Measurements from ENCODE around the gene TTF2. TPM values are rescaled to one million over a fixed set of nuclear protein-coding genes. Genes with fewer than 3 reads are reported as not detected.

TTF2 gene
- total RNA-seq (2014; rRNA removed; shearing (Covaris generic)), result 27.8 and 29.5 TPM in 2 replicates

DNA sequence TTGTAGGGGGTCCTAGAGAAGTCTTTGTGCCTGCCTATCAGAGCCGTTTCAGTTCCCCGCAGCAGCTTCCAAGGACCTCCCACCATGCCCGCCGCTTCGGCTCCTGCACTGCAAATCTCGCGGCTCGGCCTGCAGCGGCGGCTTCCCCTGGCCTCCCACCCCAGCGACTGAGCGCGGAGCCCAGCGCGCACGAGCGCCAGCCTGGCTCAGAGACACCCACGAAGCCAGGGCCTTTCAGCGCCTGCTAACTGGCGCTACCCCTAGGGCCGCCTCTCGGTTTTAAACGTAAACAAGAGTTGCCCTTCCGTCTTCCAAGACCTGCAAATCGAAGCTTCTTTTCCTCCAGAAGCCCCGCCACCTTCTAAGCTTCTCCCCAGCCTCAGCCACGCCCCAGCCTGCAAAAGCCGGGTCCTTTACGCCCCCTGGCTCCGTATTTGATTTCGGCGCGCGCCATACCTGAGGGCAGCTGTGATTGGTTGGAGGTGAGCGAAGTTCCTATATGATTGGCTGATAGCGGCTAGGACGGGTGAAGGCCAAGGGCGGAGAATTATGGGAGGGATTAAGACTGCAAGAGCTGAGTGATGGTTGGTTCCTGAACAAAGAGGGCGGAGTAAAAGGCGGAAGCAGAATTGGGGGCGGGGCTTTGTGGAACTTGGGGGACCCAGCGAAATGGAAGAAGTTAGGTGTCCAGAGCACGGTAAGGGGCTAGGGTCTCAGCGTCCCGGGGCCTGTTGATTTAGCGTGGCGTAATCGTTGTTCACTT, at the start of gene TTF2:
TSS of gene TTF2 (plus strand) at position 649 of the 763 bp plus-strand sequence. CDS start at position 670, 21 bp downstream.
- DNase-seq (ENCODE audit: low spot score), result peak; percentile 98

DNA sequence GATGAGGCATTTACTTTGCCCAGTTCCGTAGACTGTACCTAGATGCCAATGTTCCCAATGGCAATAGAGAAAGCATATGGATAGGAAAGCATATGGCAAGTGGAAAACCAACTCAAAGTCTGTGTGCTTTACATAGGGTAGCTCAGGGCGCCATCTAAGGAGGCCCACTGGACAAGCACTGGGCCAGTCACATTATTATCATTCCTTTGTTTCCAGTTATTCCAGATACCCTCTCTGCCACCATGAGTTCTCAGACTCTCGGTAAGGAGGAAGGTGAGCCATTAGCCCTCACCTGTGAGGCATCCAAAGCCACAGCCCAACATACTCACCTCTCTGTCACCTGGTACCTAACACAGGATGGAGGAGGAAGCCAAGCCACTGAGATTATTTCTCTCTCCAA, 48.8 kb upstream of the TTF2 start:
- no peak for DNase-seq (ENCODE audit: low spot score)

DNA sequence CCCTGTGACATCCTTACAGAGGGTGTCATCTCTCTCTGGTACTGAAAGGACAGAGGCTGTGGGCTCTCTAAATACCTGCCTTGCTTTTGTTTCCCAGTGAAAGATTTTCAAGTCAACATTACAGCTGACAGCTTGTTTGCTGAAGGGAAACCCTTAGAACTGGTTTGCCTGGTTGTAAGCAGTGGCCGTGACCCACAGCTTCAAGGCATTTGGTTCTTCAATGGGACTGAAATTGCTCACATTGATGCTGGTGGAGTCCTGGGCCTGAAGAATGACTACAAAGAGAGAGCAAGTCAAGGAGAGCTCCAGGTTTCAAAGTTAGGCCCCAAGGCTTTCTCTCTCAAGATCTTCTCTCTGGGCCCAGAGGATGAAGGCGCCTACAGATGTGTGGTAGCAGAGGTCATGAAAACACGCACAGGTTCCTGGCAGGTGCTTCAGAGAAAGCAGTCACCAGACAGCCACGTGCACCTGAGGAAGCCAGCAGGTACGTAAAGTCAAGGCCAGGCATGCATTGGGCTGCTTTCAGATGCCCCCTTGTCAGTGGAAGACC, 46.7 kb upstream of the TTF2 start:
- DNase-seq (ENCODE audit: low spot score), result peak; percentile 23

DNA sequence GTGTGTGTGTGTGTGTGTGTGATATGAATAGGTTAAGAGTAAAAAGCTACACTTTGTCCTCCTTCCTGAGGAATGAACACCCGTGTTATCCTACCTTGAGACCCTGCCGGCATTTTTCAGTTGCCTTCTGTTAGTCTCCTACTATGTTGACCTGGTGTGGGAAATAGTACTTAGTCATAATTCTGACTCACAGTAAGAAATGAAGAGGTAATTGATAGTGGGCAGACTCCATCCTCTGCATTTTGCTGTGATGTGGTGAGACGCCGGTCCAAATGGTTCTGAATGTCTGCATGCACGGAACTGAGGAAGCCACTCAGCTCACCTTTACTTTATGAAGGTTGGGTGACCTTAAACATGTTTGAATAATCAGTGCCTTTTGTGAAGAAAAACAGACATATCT, 45.9 kb upstream of the TTF2 start:
- DNase-seq (ENCODE audit: low spot score), result no peak

DNA sequence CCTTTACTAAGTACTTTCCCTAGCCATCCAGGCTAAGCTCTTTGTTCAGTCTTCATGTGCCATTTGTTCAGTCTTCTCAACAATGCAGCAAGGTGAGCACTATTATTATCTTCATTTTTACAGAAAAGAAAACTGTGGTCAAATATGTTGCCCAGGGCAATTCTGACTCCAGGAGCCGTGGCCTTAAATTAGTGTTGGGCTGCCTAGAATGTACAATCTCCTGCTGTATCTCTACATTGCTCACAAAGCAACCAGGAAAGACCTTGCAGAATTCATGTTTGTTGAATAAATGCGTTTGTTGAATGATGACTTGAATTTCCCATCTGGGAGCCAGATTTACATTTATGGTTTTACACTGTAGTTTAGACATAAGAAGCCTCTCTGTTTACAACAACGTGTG, 44.4 kb upstream of the TTF2 start:
- DNase-seq (ENCODE audit: low spot score), result no peak

DNA sequence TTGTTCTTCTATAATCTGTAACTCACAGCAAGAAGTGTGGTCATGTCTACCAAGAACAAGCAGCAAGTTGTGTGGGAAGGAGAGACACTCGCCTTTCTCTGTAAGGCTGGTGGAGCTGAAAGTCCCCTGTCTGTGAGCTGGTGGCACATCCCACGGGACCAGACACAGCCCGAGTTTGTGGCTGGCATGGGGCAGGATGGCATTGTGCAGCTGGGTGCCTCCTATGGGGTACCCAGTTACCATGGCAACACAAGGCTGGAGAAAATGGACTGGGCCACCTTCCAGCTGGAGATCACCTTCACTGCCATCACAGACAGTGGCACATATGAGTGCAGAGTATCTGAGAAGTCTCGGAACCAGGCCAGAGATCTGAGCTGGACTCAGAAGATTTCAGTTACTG, 43.1 kb upstream of the TTF2 start:
- DNase-seq (ENCODE audit: low spot score), result no peak

DNA sequence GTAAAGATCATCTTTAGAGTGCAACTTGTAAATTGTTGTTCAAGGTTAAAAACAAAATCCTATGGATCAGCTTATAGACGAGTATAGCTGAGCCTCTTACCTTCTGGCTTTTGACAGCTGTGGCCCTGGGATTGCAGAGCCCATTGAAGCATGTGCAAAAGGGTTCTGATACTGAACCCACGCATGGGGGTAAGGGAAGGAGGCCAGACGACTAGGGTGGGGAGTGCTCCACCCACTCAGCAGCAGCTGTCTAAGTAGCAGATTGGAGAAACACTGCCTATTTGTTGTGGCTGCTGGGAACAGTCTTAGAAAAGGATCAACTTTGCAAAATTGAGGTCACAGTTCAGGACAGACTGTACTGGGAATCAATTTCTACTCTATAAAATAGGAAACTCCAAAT, 42.5 kb upstream of the TTF2 start:
- DNase-seq (ENCODE audit: low spot score), result no peak

DNA sequence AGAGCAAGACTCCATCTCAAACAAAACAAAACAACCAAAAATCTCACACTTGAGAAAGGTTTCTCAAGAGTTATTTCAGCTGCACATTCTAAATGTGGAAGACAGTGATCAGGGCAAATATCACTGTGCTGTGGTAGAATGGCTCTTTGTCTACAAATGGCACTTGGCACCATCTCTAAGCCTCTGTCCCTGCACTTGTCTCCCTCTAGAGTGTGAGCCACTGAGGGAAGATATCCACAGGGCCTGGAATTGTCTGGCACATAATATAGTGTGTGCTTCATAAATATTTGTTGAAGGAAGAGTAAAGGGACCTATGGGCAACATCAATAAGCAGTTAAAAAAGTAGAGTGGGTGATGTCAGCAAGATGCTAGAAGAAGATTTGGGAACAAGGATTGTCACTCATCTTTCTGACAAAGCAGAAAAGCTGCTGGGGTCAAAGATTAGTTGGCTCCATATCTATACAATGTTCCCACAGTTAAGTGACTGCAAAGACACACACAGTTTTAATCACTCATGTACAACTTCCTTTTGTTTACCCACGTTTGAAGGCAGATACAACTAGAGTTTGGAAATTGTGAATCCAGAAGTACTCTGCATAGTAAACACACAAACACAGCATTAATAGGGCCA, 39.5 kb upstream of the TTF2 start:
- DNase-seq (ENCODE audit: low spot score), result no peak

DNA sequence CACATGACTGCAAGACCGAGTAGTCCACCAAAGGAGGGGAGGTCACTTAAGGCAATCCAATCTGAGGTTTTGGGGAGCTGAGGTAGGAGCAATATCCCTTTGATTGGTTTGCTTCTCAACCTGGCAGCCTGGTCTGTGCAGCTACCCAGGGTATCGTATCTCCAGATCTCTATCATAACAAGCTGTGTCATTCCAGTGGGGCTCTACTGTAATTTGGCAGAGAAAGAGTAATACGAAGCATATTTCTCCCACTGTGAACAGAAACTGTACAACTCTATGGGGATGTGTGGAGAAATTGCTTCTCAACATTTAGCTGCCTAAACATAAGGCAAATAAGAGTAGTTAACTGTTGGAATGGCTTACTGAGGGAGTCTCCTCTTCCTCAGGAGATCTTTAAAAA, 38.0 kb upstream of the TTF2 start:
- no peak for DNase-seq (ENCODE audit: low spot score)

DNA sequence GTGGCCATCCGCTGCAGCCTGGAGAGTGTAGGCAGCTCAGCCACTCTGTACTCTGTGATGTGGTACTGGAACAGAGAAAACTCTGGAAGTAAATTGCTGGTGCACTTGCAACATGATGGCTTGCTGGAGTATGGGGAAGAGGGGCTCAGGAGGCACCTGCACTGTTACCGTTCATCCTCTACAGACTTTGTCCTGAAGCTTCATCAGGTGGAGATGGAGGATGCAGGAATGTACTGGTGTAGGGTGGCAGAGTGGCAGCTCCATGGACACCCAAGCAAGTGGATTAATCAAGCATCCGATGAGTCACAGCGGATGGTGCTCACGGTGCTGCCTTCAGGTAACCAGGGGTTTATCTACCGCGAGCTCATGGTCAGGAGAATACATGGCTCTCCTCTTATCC, 34.6 kb upstream of the TTF2 start:
- DNase-seq (ENCODE audit: low spot score), result no peak

DNA sequence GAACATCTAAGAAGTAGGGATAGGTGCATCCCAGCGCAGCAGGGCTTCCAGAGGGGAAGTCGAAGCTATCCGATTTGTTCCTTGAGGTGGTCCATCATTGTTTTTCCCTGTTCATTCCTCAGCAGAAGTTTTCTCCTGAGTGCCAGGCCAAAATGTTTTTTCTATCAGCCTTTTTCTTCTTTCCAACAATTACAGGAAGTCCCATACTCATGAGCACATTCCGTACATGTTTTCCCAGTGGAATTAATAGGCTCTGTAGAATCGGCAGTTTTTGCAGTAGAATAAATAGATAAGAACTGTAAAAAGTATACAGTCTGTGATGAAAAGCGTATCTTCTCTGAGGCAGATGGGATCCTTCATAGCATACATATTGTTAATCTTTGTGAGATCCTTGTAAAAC, 33.8 kb upstream of the TTF2 start:
- DNase-seq (ENCODE audit: low spot score), result no peak

DNA sequence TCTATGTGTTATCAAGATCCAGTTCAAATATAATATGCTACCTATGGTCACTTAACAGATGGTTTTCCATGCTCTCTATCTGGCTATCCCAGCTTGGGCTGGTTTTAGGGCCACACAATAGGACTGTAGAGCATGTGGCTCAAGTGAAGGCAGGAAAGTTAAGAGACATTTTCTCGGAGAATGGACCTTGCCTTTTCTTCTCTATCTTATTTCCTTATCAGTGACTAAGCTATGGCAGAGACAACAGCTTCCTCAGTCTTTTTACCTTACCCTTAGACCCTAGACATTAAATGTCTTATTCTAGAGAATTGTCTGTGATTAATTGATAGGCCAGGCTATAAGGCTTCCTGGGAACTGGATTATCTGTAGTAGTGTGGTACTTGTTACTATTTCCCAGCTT, 30.4 kb upstream of the TTF2 start:
- no peak for DNase-seq (ENCODE audit: low spot score)

DNA sequence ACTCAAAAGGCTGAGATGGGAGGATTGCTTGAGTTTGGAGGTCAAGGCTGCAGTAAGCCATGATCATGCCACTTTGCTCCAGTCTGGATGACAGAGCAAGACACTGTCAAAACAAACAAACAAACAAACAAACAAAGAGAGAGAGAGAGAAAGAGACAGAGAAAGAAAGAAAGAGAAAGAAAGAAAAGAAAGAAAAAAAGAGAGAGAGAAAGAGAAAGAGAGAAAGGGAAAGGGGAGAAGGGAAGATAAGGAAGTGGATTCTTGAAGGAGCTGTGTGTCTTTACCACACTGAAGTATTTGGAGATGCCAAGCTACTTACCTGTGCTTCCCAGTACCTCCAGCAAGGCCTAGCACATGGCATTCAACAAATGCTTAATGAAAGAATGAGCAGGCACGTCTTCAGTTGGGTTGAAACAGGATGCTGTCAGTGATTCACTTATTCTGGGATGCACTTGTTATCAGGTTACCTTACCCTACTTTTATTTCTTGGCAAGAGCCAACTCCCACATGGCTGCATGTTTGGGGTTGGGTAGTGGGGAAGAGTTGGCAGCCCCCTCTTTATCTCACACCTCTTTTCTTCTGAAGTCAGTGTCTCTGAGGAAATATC, 29.8 kb upstream of the TTF2 start:
- no peak for DNase-seq (ENCODE audit: low spot score)

DNA sequence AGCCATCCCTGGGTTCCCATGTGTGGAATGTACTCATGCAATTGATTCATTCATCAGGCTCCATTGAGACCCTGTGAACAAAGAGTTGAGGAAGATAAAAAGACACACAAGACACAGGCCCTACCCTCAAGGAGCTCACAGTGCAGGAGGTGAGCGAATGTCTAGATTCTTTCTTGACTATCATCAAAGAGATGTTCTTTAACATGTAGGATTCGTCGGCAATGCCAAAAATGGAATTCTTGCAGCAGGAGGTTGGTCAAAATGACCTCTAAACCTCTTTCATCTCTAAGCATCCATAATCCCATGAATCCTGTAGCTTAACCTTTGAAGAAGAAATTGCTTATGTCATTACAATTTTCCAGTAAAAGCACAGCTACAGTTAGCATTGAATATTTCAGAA, 27.9 kb upstream of the TTF2 start:
- DNase-seq (ENCODE audit: low spot score), result no peak

DNA sequence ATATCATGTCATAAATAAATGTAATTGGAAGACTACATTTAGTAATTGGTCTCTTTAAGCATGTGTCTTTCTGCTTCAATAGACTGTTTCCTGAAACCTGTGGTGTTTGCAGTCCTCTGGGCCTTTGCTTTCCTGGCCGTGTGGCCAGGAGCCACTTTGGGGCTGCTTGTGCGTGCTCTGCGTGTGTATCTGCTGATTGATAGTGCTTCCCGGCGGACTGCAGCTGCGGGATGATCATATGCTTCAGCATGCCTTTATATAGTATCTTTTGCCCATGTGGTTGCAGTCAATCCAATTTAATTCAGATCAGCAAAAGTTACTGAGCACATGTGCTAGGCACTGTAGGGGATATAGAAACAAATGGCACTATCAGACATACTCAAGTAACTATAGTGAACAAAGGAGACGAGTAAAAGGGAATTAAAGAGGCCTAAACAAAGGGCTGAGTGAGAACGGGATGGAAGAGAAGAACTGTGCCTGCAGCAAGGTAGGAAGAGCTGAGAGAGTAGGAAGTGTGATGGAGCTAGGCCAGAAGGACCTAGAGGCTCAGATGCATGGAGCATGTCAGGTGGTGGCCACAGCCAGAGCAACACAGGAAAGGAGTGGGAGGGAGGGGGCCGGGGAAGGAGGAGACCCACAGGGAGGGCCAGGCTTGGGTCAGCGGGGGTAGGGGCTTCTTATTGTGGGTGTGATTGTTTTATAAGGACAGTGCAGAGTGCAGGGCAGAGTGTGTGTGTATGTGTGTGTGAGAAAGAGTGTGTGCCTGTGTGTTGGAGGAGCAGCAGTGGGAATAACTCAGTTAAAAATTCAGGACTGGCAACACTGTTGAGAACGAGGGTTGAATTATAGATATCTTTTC, 27.2 kb upstream of the TTF2 start:
- DNase-seq (ENCODE audit: low spot score), result no peak

DNA sequence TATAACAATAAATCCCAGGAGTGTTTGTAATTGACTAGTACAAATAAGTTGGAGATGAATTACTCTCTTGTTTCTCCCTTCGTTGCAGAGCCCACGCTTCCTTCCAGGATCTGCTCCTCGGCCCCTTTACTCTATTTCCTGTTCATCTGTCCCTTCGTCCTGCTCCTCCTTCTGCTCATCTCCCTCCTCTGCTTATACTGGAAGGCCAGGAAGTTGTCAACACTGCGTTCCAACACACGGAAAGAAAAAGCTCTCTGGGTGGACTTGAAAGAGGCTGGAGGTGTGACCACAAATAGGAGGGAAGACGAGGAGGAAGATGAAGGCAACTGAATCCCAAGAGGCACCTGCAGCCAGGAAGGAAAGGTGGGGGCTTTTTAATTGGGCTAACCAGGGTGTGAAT, 26.4 kb upstream of the TTF2 start:
- no peak for DNase-seq (ENCODE audit: low spot score)

DNA sequence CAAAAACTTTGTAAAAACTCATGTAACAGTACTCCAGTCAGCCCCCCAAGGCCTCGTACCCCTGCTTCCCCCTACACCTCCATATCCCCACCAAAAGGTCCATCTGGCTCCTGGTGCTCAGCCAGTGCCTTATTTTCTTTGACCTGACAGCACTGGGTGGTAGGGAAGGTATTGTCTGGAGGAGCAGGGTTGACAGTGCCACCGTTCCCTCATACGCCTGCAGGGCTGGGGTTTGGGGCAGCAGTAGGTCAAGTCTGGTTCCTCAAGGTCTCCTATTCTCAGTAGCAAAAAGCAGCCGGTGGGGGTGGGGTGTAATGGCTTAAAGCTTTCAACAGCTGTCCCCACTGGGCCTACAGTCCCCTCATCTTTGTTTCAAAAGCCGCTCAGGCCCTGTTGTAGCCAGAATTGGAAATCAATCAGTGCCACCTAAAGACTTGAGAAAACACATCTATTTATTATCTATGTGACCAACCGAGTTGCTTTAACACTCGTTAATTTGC, 25.3 kb upstream of the TTF2 start:
- no peak for DNase-seq (ENCODE audit: low spot score)

DNA sequence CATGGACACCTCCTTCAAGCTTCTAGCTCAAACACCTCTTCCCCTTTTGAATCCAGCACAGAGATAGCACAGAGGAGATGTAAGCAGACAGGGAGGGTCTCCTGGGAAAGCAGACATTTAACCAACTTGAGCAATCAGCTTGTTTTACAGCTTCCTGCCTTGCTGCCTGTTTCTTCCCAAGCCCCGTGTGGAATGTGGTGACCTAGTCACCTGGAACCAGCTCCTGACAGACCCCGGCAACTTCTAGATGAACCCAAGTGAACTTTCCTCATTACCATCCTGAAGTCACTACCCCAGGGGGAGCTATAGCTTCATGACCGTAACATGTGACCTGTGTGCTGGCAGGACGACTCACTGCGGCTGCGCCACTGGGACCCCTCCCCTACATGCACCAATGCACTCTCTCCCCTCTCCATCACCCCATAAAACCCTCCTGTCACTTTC, 24.1 kb upstream of the TTF2 start:
- no peak for DNase-seq (ENCODE audit: low spot score)

DNA sequence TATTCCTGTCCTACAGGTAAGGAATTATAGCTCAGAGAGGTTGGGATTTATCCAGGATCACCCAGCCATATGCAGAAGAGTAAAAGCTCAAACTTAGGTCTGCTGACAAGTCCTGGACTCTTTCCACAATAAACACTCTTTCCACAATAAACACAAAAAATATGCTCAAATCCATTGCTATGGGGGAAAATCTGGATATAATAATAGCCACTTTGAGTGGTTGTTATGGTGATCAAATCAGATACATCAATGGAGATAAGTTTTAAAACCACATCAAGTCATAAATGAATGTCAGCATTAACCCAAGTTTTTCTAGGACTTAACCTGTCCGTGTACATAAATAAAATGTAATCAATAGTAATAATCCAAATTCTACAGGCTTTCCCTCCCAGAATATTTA, 22.3 kb upstream of the TTF2 start:
- no peak for DNase-seq (ENCODE audit: low spot score)

DNA sequence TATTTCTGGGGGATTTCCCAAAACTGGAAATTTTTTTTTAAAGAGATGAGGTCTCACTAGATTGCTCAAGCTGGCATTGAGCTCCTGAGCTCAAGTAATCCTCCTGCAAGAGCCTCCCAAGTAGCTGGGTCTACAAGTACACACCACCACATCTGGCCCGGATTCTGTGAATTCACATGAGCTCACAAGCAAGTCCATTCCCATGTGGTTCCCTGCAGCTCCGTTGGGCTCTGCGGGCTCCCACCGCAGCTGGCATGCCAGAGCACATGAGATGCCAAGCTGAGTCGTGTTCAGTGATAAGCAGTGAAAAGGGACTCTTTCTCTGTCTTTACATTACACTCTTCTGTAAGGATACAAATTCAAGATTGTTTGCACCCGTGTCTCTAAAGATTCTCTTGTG, 21.9 kb upstream of the TTF2 start:
- DNase-seq (ENCODE audit: low spot score), result no peak

DNA sequence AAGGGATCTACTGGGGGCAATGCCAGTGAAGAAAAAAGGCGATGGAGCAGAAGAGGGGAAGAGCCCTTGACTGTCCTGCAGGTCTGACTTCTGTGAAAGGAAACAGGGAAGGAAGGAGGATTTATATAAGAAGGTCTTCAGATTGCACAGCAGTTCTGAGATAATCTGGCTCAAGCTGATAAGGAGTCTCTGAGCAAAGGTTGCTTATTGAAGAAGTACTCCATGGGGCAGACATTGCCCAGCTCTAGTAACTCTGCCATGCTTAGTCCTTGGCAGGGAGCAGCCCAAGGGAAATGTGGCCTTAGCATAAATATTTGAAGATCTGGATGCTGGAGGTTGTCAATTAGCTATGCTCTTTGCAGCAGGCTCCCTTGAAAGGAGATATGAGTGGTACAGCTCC, 15.9 kb upstream of the TTF2 start:
- no peak for DNase-seq (ENCODE audit: low spot score)

DNA sequence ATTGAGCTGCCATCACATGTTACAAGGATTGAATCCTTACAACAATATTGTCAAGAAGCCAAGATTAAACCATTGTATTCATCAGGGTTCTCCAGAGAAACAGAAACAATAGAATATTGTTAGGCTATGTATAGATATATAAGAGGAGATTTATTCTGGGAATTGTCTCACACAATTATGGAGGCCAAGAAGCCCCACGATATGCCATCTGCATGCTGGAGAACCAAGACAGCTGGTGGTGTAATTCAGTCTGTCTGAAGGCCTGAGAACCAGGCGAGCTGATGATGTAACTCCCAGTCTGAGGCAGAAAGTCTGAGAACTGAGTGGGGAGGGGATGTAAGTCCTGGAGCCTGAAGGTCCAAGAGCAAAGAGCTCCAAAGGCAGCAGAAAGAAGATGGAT, 14.5 kb upstream of the TTF2 start:
- DNase-seq (ENCODE audit: low spot score), result no peak

Data from HT-29 (cell line).